Endometrium (tissue), 2 donors: ENCODE measurements around the gene GIT1.
"Not testable (repeated sequence)": the region's sequence is repeated elsewhere in the genome, so short reads cannot be mapped to it uniquely, and the experiment has no call there.

Source experiments
- FAIRE-seq: peaks from 2 replicates; lab custom pipeline; 2012; peaks lifted over from hg19 to GRCh38; lab: Jason Lieb, UNC
- donor health status: control.
- donor health status: control.

Gene GIT1

DNA sequence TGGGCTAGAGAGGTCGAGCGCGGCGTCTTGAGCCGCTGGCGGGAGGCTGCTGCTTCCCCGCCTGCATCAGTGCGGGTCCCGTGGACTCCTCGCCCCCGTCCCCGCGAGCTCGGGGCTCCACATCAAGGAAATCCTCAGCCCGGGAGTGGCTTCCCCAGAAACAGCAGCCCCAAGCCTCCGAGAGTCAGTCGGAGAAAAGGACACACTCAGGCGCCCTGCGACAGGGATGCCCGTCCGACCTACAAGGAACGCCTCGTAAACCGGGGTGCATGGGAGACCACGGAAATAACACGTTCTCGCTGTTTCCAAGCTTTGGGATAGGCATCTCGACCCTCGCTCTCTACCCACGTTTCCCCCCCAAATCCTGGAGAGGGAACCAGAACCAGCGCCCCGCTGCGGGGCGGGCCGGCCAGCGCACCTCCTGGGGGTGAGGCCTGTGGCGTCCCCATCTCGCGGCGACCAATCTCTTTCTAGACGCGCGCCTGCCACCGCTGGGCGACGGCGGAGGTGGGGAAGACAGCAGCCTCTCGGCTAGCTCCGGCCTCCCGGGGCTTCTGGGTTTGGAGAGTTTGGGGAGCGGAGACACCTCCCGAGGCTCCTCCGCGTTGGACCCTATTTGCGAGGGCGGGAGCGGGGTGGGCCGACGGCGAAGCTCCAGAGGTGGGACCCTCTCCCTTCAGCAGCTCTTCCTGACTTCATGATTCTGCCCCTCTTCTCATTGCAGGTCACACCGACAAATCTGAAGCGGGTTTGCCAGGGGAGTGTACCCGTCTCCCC lies 21.7 kb downstream of the GIT1 start:
- no peak for FAIRE-seq

- FAIRE-seq, result no peak
Observed at GRCh38 chr17:29567304-29567553, 22.2 kb downstream of the GIT1 start.

- FAIRE-seq, result no peak
Observed at GRCh38 chr17:29566473-29567303, 22.8 kb downstream of the GIT1 start, which contains the start of gene ABHD15. Gene ABHD15 (minus strand): TSS chr17:29567037. CDS start chr17:29566966, 71 bp downstream.

- FAIRE-seq, result no peak
Observed at GRCh38 chr17:29565643-29566472, 23.6 kb downstream of the GIT1 start.

DNA sequence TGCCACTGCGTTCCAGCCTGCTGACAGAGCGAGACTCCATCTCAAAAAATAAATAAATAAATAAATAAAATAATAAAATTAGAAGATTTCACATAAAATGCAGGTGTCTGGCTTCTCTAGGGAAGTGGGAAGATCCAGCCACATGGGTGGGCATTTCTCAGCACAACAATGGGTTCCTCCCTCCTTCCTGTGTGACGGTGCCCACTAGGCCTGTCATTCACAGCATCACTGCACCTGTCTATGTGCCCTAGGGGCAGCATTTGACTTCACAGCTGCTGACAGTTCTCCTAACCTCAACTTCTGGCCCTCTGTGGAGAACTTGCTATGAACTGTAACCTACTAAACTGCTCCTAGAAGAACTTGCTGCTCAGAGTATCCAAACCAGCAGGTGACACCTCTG lies 25.6 kb downstream of the GIT1 start:
- FAIRE-seq, result no peak

DNA sequence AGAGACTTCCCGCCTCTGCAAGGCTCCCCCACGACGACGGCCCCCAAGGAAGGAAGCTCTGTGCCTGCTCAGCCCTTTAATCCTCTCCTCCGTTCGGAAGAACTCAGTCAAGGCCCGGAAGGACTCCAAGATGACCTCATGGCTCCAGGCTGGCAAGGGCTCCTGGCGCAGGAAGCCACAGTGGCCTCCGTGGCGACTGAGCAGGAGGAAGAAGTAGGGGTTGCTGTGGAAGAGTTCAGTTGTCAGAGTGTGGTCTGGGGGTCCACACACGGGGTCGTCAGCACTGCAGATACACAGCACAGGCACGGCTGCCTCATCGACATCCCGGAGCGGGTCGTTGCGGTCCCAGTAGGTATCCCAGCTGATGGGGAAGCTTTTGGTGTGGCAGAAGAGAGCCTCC lies 26.8 kb downstream of the GIT1 start:
- FAIRE-seq, result no peak

DNA sequence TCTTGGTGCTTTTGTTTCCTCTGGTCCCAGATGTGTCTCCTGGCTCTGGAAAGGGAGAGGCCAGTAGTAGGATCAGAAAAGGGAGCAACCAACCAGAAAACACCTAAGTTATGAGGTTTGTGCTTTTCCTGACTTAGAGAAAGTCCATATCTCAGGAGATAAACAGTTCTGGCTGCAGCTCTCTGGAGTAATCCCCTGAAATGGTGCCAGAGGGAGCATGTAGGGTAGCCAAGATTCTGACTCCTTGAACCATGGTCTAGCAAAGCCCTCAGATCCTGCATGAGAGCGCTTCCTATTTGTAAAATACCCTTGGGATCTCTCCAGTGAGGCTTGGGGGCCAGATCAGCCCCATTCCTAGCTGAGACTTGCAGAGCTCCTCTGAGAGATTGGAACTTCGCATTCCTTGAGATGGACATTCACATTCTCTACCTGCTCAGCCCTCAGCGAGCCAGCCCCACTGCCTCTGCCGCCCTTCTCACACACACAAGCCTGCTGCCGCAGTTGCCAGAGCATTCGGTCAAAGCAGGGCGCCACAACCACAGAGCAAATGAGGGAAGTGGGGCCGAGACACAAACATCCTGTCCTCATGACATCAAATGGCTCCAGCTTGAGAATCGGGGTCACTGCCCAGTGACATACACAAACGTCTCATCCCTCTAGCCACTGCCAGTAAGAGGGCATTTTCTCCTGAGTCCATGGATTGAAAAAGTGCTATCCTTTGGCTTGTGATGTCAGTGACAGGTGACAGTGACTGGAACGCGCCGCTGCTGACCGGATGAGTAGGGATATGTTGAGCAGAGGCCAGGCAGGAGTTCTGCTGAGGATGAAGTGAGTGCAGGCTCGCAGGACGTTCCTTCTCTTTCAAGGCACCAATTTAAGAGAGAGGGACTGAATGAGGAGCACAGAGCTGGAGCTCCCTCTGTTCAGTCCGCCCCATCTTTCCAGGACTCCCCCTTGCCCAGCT lies 27.6 kb downstream of the GIT1 start:
- FAIRE-seq, result no peak

GRCh38 chr17:29560316-29560715 lies 29.1 kb downstream of the GIT1 start:
- no peak for FAIRE-seq

DNA sequence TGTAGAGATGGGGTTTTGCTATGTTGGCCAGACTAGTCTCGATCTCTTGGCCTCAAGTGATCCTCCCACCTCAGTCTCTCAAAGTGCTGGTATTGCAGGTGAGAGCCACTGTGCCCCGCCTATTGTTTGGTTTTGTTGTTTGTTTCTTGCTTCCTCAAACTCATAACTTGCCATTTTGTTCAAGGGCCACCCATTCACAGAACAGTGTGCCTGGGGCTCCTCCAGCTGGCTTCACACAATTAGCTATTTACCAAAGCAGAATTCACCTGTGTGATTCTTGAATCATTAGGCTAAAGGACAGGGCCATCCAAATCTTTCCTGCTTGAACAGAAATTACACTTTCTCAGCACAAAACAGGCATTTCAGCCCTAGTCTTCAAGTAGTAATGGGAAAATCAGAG lies 29.8 kb downstream of the GIT1 start:
- FAIRE-seq, result no peak

GRCh38 chr17:29558139-29558538 lies 31.3 kb downstream of the GIT1 start:
- FAIRE-seq, result not testable (repeated sequence)

DNA sequence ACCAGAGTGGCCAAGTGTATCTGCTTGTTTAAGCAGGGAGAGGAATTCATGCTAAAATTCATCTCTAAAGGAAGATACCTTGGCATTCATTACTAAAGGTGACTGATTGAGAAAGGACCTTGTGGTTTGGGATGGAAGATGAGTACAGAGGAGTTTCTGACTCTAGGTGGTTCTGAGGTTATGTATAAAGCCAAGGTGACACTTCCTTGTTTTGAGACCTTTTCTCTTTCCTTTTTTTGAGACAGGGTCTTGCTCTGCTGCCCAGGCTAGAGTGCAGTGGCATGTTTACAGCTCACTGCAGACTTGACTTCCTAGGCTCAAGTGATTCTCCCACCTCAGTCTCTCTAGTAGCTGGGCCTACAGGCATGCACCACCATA lies 31.7 kb downstream of the GIT1 start:
- FAIRE-seq, result no peak

DNA sequence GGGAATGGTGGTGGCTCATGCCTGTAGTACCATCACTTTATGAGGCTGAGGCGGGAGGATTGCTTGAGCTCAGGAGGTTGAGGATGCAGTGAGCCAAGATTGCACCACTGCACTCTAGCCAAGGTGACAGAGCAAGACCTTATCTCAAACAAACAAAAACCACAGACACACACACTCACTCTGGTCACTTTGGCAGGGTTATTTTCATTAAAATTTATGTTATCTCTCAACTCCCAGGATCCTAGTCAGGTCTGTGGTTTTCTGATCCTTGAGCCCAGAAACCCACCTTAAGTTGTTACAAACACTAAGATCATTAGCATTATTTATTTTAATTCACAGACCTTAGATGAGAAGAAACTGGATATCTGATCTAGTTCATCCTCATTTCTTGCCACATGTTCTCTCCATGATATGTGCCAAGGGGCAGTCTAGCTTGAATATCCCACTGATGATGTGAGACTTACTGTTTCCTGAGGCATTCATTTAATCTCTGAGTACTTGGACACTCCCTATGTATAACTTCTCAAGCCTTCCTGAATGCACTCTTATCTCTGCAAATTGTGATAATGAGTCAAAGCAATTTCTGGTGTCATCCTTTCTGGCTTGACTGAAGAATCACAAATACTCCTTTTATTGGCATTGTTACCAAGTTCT lies 32.2 kb downstream of the GIT1 start:
- no peak for FAIRE-seq

- FAIRE-seq, result no peak
Observed at GRCh38 chr17:29555840-29556239, 33.6 kb downstream of the GIT1 start.

DNA sequence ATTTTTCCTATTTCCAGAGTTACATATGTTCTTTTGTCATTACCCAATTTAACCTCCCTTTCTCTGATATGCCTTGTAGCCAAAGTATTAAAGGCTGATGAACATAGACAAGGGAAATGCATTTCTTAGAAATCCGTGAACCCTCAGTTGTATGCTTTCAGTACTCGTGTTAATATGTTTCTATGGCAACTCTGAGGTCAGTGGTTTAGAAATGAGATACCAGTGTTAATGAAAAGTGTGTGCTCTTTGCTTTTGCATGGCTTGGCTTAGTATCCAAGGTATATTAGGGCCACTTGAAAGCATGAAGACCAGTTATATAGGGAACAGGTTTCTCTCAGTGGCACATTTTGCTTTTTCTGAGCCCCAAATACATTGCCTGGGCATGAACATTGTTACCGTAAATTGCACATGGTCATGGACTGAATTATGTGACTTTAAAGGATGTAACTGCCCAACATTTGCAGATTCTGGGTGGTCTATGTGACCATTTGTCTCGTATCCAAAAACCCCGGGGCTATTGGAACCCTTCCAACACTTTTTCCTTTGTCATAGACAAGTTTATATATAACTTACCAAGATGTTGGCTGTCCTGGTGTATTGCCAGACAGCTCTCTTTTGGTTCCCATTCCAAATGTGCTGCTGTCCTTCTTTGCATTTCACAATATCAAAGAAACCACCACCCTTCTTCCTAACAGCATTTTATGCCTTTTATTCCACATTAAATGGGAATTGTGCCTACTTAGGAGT lies 40.1 kb downstream of the GIT1 start:
- FAIRE-seq, result no peak

DNA sequence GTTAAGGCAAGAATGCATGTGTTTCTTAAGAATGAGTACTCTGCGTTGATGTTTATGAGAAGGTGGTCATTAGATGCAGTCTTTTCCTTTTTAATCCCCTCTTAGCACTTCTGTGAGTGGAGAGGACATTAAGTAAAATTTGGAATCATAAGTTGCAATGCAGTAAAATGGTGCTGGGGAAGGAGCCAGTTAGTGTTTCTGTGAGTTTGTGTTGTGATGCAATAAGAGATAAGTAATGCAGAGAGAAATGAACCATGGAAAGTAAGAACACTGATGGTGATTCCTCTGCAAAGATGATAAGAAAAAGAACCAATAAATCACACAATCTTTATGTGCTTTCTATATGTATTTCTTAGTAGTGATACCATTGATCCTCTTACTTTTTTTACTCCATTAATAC lies 42.6 kb downstream of the GIT1 start:
- no peak for FAIRE-seq

DNA sequence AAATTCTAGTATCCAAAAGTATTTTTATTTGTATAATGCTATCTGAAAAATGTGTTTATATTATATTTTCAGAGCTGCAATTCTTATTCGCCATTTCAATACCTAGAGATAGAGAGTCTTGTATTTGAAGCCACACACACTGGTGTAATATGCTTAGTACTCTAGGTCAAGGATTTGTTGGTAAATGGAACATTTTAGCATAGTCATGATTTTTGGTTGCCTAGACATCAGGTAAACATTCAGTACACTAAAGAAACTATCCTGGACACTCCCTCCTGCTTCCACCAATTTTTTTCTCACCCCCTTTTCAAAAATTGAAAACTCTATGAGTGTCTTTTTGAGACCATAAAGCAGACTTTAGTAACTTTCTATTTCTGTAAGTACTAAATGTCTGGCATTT lies 43.4 kb downstream of the GIT1 start:
- no peak for FAIRE-seq

DNA sequence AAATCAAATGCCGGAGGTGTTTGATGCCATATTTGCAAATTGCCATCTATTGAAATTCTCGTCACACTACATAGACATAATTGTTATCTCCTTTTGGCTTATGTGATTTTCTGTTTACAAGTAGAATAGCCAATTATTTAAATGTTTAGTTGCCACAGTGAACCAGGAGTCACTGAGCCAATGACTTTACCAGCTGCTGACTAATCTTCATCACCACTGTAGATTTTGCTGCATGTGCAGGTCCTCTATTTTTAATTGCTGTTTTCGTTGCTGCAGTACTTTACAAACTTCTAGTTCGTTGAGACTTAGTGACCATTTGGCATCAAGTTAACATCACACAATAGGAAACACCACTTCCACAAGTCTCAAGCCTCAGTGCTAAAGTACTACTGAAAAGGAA lies 45.4 kb downstream of the GIT1 start:
- no peak for FAIRE-seq

DNA sequence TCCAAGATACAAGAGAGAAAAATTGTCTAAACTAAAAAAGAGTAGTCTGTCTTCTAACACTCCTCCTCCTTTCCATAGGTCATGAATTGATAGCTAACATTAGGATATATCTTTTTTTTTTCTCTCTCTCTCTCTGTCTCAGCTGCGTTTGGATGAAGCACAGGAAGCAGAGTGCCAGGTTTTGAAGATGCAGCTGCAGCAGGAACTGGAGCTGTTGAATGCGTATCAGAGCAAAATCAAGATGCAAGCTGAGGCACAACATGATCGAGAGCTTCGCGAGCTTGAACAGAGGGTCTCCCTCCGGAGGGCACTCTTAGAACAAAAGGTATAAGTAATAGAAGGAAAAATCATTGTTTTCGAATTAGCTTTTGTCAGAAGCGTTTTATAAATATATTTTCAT lies 55.5 kb downstream of the GIT1 start:
- no peak for FAIRE-seq

DNA sequence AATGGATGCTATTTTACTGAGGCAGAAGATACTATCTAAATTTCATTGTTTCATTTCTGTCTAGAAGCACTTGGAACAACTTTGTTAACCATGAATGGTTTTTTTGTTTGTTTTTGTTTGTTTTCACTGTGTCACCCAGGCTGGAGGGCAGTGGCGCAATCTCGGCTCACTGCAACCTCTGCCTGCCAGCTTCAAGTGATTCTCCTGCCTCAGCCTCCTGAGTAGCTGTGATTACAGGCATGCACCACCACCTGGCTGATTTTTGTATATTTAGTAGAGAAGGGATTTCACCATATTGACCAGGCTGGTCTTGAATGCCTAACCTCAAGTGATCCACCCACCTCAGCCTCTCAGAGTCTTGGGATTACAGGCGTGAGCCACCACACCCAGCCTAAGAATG lies 63.1 kb downstream of the GIT1 start:
- FAIRE-seq, result no peak

GRCh38 chr17:29524692-29525091 lies 64.8 kb downstream of the GIT1 start:
- no peak for FAIRE-seq
